Thyroid gland (tissue), 4 donors: ENCODE data around the gene ZAR1L.

Experiments
- POLR2A ChIP-seq, 2 donors: fragments of 450-650 bp; IDR thresholded peaks; one replicate each; pipeline ENCODE4 v1.6.1; 2017; ENCODE audit warnings: antibody characterized with exemption in 2 of 2, mild to moderate bottlenecking in 2 of 2, moderate library complexity in 1 of 2
- TF ChIP-seq, protein P1 (sequence below), 6 experiments: fragments of 200-600 bp in 3 of 6; fragments of 450-650 bp in 3 of 6; sonication (generic) in 3 of 6; IDR thresholded peaks; one replicate each; pipeline ENCODE4 v1.5.1; 2016 to 2019; ENCODE audit warnings: antibody characterized with exemption in 6 of 6, mild to moderate bottlenecking in 2 of 6, inconsistent platforms in 1 of 6, moderate library complexity in 1 of 6

DNA sequence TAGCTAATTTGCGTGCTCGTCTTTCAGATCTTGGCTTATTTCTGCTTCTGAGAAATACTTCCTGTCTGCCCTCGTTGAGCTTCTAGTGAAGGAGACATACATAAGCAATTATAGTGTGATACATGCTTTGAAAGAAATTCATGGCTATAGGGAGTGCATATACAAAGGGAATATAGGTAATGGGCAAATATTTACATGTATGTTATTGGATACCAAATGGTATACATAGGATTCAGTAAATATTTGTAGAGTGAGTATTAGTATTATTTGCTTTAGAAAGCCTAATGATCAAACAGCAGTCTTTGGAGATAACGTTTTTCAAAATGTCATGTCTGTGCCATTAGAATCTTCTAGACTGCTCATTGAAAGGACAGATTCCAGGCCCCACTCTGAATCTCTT, 5.4 kb upstream of the ZAR1L start:
- TF ChIP-seq, protein P1, sequence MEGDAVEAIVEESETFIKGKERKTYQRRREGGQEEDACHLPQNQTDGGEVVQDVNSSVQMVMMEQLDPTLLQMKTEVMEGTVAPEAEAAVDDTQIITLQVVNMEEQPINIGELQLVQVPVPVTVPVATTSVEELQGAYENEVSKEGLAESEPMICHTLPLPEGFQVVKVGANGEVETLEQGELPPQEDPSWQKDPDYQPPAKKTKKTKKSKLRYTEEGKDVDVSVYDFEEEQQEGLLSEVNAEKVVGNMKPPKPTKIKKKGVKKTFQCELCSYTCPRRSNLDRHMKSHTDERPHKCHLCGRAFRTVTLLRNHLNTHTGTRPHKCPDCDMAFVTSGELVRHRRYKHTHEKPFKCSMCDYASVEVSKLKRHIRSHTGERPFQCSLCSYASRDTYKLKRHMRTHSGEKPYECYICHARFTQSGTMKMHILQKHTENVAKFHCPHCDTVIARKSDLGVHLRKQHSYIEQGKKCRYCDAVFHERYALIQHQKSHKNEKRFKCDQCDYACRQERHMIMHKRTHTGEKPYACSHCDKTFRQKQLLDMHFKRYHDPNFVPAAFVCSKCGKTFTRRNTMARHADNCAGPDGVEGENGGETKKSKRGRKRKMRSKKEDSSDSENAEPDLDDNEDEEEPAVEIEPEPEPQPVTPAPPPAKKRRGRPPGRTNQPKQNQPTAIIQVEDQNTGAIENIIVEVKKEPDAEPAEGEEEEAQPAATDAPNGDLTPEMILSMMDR (IDR thresholded peaks at IDR 0.05), result no peak
- TF ChIP-seq POLR2A (IDR thresholded peaks at IDR 0.05), result no peak
